ENCODE measurements around the gene GPATCH8.
"Not testable (repeated sequence)": the region's sequence is repeated elsewhere in the genome, so short reads cannot be mapped to it uniquely, and the experiment has no call there.

Gene GPATCH8

GRCh38 chr17:44503147-44504029 is at the start of gene GPATCH8:
TSS of gene GPATCH8 (minus strand) at chr17:44503406. CDS start at chr17:44503370, 36 bp downstream.
- peak; percentile 96 to 97 for DNase-seq

- DNase-seq: no peak
Observed at GRCh38 chr17:44552361-44552760, 49.2 kb upstream of the GPATCH8 start.

- no peak for DNase-seq
Observed at GRCh38 chr17:44549686-44550085, 46.5 kb upstream of the GPATCH8 start.

GRCh38 chr17:44548376-44549230 is 45.4 kb upstream of the GPATCH8 start:
- DNase-seq: no peak

- DNase-seq: no peak
Observed at GRCh38 chr17:44547625-44548267, 44.5 kb upstream of the GPATCH8 start.

DNA sequence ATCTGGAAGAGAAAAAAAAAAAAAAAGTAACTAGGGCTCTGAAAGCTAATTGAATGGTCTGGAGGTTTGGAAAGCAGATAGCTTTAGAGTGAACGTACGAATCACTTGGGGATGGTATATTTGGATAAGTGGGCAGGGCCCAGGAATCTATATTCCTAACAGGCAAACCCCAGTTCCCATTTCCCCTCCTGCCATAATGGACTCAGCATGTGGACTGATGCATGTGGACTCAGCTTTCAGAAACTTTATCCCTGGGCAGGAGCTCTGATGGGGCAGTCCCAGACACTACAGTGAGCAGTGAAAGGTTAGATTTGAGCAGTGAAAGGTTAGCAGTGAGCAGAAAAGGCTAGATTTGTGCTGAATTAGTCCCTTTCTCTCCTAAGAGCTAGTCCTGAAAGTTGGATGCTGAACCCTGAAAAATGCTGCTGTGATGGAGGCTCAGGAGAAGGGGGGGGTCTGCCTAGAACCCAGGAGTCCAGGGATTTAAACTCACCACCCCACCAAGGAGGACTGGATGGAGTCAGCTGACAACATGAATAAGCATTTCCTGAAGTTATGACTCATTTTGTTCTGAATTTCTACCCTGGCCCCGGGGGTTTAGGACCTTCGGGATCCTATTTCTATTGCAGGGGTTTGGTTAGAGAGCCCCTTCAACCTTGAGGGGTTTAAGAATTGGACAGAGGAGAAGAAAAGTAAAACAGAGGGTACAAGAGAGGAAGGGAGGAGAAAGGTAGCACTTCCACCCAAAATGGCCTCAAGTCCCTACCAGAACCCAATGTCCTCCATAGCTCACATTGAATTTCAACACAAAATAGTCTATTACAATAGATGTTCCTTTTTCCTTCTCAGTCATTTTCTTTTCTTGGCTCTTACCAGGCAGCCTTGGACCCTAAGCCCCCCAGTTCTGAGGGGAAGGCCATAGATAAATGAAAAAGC is 43.7 kb upstream of the GPATCH8 start:
- DNase-seq: no peak

- no peak for DNase-seq
Observed at GRCh38 chr17:44543905-44544523, 40.8 kb upstream of the GPATCH8 start.

DNA sequence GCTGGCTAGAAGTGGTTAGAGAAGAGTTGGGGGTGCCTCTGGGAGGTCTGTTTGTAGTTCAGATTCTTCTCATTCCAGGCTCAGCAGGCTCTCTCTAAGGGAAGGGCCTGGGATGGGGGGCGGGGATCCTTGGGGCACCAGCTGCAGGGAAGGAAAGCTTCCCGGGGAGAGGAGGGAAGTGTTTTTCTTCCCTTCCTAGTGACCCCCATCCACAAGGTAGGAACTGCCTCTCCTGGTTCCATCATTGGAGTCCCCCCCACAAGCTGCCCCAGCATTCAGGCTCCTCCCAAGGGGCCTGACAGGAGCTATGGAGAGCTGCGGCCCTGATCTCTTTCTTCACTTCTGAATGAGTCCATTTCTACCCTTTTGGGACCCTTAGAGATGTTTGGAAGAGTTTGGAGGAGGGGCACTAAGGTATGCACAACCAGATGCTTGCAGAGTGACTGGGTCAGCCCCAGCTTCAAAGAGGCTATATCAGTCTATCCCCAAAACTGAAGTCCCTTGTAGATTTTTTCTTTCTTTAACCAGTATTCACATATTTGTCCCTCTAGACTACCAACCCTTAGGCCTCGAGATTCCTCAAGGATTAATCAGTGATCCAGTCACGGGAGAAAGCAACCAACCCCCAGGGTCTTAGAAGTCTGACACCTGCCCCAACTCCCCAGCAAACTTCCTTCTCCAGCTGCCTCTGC is 40.2 kb upstream of the GPATCH8 start:
- DNase-seq: no peak

GRCh38 chr17:44541884-44542581 is 38.8 kb upstream of the GPATCH8 start:
- DNase-seq: no peak

DNA sequence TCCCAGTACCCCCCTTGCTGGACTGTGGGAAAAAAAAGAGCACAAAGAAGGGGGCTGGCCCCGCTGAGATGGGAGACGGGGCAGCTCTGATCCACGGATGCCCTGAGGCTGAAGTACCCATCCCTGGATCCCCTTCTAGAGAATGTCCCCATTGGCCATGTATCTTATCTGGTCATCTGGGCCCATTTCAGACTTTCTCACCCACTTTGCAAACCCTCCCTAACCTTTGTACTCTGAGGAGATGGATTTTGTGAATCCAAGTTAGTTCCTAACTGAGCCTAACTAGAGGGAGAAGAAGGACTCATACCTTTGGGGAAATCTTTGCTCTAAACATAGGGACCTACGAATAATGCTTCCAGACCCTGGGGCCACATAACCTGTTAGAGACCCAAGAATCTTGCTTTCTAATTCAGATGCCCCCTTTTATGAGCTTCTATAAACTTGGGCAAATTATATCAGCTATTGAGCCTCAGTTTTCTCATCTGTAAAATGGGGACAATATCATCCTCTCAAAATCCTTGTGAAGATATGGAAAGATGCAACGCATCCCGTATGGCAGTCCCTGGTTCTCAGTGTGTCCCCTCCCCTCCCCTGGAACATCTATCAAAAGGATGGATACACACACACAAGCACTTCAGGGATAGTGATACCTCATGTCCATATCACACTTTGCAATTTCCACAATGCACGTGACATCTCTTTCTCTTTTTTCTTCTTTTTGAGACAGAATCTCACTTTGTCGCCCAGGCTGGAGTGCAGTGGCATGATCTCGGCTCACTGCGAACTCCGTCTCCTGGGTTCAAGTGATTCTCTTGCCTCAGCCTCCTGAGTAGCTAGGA is 37.3 kb upstream of the GPATCH8 start:
- no peak for DNase-seq

DNA sequence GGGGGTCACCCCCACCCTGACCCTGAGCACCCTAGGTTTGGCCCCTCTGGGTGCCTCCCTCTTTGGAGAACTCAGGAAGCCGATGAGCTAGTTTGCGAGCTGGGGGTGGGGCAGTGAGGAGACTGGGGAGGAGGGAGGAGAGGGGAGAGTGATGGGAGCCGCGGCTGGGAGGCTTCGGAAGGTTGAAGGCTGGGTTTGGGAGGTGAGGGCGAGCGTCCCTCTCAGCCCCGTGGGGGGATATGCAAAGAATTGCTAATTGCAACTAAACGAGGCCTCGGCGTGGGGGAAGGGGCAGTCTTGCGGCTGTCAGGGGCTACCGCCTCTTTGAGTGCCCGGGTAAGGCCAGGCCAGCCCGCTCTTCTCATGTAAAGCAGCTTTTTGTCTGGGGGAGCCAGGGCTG is 36.5 kb upstream of the GPATCH8 start:
- DNase-seq: no peak

DNA sequence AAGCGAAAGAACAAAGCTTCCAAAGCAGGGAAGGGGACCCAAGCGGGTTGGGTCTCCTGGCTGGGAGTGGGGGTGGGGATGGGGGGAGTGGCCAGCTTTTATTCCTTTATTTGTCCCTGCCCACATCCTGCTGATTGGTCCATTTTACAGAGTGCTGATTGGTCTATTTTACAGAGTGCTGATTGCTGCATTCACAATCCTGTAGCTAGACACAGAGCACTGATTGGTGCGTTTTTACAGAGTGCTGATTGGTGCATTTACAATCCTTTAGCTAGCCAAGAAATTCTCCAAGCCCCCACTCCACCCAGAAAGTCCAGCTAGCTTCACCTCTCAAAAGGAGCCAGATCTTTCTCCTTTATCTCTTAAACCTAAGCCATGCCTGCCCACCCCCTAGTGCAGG is 34.7 kb upstream of the GPATCH8 start:
- not testable (repeated sequence) for DNase-seq

- DNase-seq: no peak
Observed at GRCh38 chr17:44536090-44536953, 33.1 kb upstream of the GPATCH8 start.

DNA sequence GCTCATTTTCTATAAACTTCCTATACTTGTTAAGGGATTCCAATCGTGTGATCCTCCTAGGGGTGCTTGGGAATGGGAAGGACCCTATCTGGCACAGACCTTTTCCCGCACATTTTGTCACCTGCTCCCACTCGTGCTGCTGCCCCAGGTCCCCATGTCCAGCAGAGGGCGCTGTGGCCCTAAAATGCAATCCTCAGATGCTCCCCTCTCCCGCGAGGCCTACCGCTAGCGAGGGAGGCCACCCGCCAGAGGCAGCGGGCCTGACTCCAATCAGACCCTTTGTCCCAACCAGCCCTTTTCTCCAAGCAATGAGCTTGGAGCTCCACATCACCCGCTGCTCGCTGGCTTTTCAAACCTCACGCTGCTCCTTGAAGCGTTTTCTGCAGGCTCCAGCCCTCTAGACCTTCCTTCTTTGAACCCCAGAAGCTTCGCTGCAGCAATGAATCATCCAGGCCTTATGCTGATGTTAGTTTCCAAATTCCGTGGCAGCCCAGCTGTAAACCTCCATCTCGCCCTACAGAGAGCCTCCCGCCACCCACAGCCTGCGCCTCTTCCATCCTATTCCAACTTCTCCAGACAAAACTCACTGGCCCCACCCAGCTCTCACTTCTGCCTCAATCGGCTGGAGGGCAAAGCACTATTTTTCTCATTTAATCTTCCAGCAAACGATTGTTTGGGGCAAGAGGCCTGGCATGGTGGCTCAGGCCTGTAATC is 30.5 kb upstream of the GPATCH8 start:
- DNase-seq: peak; percentile 92 to 93

- DNase-seq: no peak
Observed at GRCh38 chr17:44530896-44531418, 27.8 kb upstream of the GPATCH8 start.

DNA sequence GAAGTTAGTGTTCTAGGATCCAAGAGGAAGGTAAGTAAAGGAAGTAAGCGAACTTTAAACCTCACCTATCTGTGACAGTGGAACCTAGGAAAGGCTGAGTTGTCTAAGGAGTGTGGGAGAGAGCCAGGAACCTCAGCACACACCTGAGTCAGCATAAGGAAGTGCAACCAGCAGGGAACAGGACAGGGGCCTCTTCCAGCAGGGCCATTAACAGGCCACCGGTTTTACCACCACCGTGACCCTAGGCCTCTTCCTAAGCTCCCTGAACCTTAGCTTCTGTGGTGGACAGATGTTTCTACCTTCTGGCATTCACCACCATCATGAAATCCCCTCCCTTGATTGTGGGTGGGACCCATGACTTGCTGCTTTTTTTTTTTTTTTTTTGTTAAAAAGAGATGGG is 26.7 kb upstream of the GPATCH8 start:
- DNase-seq: no peak

DNA sequence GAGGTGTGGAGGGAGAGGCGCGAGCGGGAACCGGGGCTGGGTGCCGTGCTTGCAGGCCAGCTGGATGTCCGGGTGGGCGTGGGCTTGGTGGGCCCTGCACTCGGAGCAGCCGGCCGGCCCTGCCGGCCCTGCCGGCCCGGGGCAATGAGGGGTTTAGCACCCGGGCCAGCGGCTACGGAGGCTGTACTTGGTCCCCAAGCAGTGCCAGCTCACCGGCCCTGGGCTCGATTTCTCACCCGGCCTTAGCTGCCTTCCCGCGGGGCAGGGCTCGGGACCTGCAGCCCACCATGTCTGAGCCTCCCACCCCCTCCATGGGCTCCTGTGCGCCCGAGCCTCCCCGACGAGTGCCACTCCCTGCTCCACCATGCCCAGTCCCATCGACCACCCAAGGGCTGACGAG is 24.7 kb upstream of the GPATCH8 start:
- DNase-seq: no peak
